ENCODE data around the gene MRPL2.

Gene MRPL2

GRCh38 chr6:43019152-43019551, 40.1 kb downstream of the MRPL2 start:
- TF ChIP-seq CTCF (conservative IDR thresholded peaks at IDR 0.05; ENCODE audit: low read depth), result no peak
- H3K27ac ChIP-seq, result no peak overlapping the region
- no peak for DNase-seq (ENCODE audit: low spot score)
- POLR2A ChIA-PET (ENCODE audit: low non-redundant PET), result no interaction called here
- CTCF ChIA-PET, result interaction anchor here (0.7 kb wide), 1 partner anchor 115 kb away, joined by 3 read pairs; no protein-coding TSS in a partner anchor

- no peak for TF ChIP-seq CTCF (conservative IDR thresholded peaks at IDR 0.05; ENCODE audit: low read depth)
- H3K27ac ChIP-seq, result peak overlapping the region; percentile 40
- DNase-seq (ENCODE audit: low spot score), result no peak
- ChIA-PET POLR2A (ENCODE audit: low non-redundant PET) (no interaction called here), CTCF (no interaction called here)
These were observed 42.3 kb downstream of the MRPL2 start for GRCh38 chr6:43016943-43017334.

- peak overlapping the region; percentile 40 for H3K27ac ChIP-seq
- ChIA-PET POLR2A (ENCODE audit: low non-redundant PET) (no interaction called here), CTCF (interaction anchor here (0.6 kb wide), 1 partner anchor 355 kb away, joined by 4 read pairs; no protein-coding TSS in a partner anchor)
- DNase-seq (ENCODE audit: low spot score), result no peak
- no peak for TF ChIP-seq CTCF (conservative IDR thresholded peaks at IDR 0.05; ENCODE audit: low read depth)
These were observed 42.9 kb downstream of the MRPL2 start for GRCh38 chr6:43016176-43016942.

- POLR2A ChIA-PET (ENCODE audit: low non-redundant PET), result interaction anchor here (0.9 kb wide), 1 partner anchor 35 kb away, joined by 4 read pairs; the partner anchor contains the start of gene PEX6
- TF ChIP-seq CTCF (conservative IDR thresholded peaks at IDR 0.05; ENCODE audit: low read depth), result no peak
- H3K27ac ChIP-seq, result peak overlapping the region; percentile 78
- DNase-seq (ENCODE audit: low spot score), result peak; percentile 26
- CTCF ChIA-PET, result no interaction called here
These were observed 44.8 kb downstream of the MRPL2 start for GRCh38 chr6:43014434-43014909.

GRCh38 chr6:43013843-43014433, 45.3 kb downstream of the MRPL2 start, which contains the start of the genes KLHDC3 and MEA1:
Gene KLHDC3 (plus strand): TSS chr6:43014249. CDS start chr6:43017193, 2,944 bp downstream.
Gene MEA1 (minus strand): TSS chr6:43013946. CDS start chr6:43013813, 133 bp downstream.
- ChIA-PET POLR2A (ENCODE audit: low non-redundant PET) (interaction anchor here (0.6 to 1.7 kb wide), 3 partner anchors 22 to 35 kb away, joined by 3 to 4 read pairs (median 4); partner anchors contain the start of genes PEX6 and PPP2R5D), CTCF (no interaction called here)
- no peak for TF ChIP-seq CTCF (conservative IDR thresholded peaks at IDR 0.05; ENCODE audit: low read depth)
- DNase-seq (ENCODE audit: low spot score), result peak; percentile 99
- H3K27ac ChIP-seq, result peak within 1 kb of the TSS; percentile 78

- ChIA-PET CTCF (interaction anchor here (0.5 kb wide), 1 partner anchor 18 kb away, joined by 3 read pairs; no protein-coding TSS in a partner anchor), POLR2A (ENCODE audit: low non-redundant PET) (interaction anchor here (0.5 to 1.7 kb wide), 3 partner anchors 10 to 29 kb away, joined by 3 to 4 read pairs (median 3); partner anchors contain the start of gene PPP2R5D)
- no peak for TF ChIP-seq CTCF (conservative IDR thresholded peaks at IDR 0.05; ENCODE audit: low read depth)
- DNase-seq (ENCODE audit: low spot score), result no peak
- peak overlapping the region; percentile 78 for H3K27ac ChIP-seq
These were observed 46.0 kb downstream of the MRPL2 start for GRCh38 chr6:43013097-43013842.

Data from RWPE1 (cell line).